ENCODE results near the gene LMBRD1. TPM values are rescaled to one million over a fixed set of nuclear protein-coding genes. Genes with fewer than 3 reads are reported as not detected.

The LMBRD1 gene
- total RNA-seq, 4 donors from 2014 or later, result 24.4 to 32.9 (median 28.9) TPM

- ATAC-seq (no peak), DNase-seq (no peak)
- in situ Hi-C loops (cut with MboI; ENCODE audit: low sequenced_read_pairs in 4 of 4) (no loop called here), intact Hi-C loops (cut with DNase I; ENCODE audit: low total_unique reads) (no loop called here)
- TF ChIP-seq, protein P1, sequence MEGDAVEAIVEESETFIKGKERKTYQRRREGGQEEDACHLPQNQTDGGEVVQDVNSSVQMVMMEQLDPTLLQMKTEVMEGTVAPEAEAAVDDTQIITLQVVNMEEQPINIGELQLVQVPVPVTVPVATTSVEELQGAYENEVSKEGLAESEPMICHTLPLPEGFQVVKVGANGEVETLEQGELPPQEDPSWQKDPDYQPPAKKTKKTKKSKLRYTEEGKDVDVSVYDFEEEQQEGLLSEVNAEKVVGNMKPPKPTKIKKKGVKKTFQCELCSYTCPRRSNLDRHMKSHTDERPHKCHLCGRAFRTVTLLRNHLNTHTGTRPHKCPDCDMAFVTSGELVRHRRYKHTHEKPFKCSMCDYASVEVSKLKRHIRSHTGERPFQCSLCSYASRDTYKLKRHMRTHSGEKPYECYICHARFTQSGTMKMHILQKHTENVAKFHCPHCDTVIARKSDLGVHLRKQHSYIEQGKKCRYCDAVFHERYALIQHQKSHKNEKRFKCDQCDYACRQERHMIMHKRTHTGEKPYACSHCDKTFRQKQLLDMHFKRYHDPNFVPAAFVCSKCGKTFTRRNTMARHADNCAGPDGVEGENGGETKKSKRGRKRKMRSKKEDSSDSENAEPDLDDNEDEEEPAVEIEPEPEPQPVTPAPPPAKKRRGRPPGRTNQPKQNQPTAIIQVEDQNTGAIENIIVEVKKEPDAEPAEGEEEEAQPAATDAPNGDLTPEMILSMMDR (IDR thresholded peaks at IDR 0.05 in 4 of 5, conservative IDR thresholded peaks at IDR 0.05 in 1 of 5), result no peak
- TF ChIP-seq POLR2A (IDR thresholded peaks at IDR 0.05), result no peak
- no peak overlapping the region for H3K4me3 ChIP-seq
- no peaks in the 10 kb centered on the region for H3K4me1 ChIP-seq
- H3K27ac ChIP-seq, result no peak overlapping the region
- H3K27me3 ChIP-seq, result no peaks in the 10 kb centered on the region
- H3K9me3 ChIP-seq, result no peaks in the 10 kb centered on the region
- no peaks in the 10 kb centered on the region for H3K36me3 ChIP-seq
These were observed 132.3 kb downstream of the LMBRD1 start for GRCh38 chr6:69664551-69664950.

DNA sequence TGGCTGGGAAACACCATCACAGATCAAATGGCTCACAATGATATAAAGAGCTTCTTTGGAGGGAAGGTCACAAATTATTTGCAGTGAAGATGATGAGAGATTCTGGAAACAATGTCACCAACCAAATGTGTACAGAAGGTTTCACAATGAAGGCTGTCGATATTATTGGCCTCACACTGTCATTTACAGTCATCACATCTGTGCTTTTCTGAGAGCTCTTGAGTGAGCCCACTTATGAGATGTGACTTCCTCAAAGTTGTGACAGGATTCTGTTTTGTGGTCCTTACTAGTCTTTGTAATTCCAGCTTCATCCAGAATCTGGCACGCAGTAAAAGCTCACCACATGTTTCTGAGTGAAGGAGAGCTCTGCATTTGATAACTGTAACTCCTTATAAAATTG lies 133.6 kb downstream of the LMBRD1 start:
- no peaks in the 10 kb centered on the region for H3K27me3 ChIP-seq
- no peaks in the 10 kb centered on the region for H3K4me1 ChIP-seq
- in situ Hi-C loops (cut with MboI; ENCODE audit: low sequenced_read_pairs in 4 of 4) (no loop called here), intact Hi-C loops (cut with DNase I; ENCODE audit: low total_unique reads) (no loop called here)
- H3K4me3 ChIP-seq, result no peak overlapping the region
- TF ChIP-seq POLR2A (IDR thresholded peaks at IDR 0.05), result no peak
- TF ChIP-seq, protein P1 (IDR thresholded peaks at IDR 0.05 in 4 of 5, conservative IDR thresholded peaks at IDR 0.05 in 1 of 5), result no peak
- DNase-seq, result no peak
- no peak overlapping the region for H3K27ac ChIP-seq
- no peaks in the 10 kb centered on the region for H3K9me3 ChIP-seq
- no peak for ATAC-seq
- H3K36me3 ChIP-seq, result no peaks in the 10 kb centered on the region

GRCh38 chr6:69650703-69651102 lies 146.1 kb downstream of the LMBRD1 start:
- no peaks in the 10 kb centered on the region for H3K9me3 ChIP-seq
- ATAC-seq, result no peak
- in situ Hi-C loops (cut with MboI; ENCODE audit: low sequenced_read_pairs in 4 of 4) (no loop called here), intact Hi-C loops (cut with DNase I; ENCODE audit: low total_unique reads) (no loop called here)
- TF ChIP-seq, protein P1 (IDR thresholded peaks at IDR 0.05 in 4 of 5, conservative IDR thresholded peaks at IDR 0.05 in 1 of 5), result no peak
- no peak for TF ChIP-seq POLR2A (IDR thresholded peaks at IDR 0.05)
- H3K4me1 ChIP-seq, result no peaks in the 10 kb centered on the region
- H3K27me3 ChIP-seq, result no peaks in the 10 kb centered on the region
- no peak overlapping the region for H3K4me3 ChIP-seq
- DNase-seq, result no peak
- no peak overlapping the region for H3K27ac ChIP-seq
- H3K36me3 ChIP-seq, result no peaks in the 10 kb centered on the region

- Histone ChIP-seq H3K4me1 (no peaks in the 10 kb centered on the region), H3K4me3 (no peak overlapping the region), H3K36me3 (no peaks in the 10 kb centered on the region), H3K27ac (no peak overlapping the region), H3K27me3 (no peaks in the 10 kb centered on the region), H3K9me3 (no peaks in the 10 kb centered on the region)
- TF ChIP-seq POLR2A (IDR thresholded peaks at IDR 0.05), result no peak
- TF ChIP-seq, protein P1 (IDR thresholded peaks at IDR 0.05 in 4 of 5, conservative IDR thresholded peaks at IDR 0.05 in 1 of 5), result no peak
- in situ Hi-C loops (cut with MboI; ENCODE audit: low sequenced_read_pairs in 4 of 4) (no loop called here), intact Hi-C loops (cut with DNase I; ENCODE audit: low total_unique reads) (no loop called here)
- DNase-seq, result no peak
- no peak for ATAC-seq
These were observed 149.1 kb downstream of the LMBRD1 start for GRCh38 chr6:69647726-69648125.

GRCh38 chr6:69643688-69644087 lies 153.1 kb downstream of the LMBRD1 start:
- intact Hi-C loops (cut with DNase I; ENCODE audit: low total_unique reads), result no loop called here
- H3K4me3 ChIP-seq, result no peak overlapping the region

More at GRCh38 chr6:69643688-69644087, 153.1 kb downstream of the LMBRD1 start:
- Histone ChIP-seq H3K9me3 (no peaks in the 10 kb centered on the region), H3K4me1 (no peaks in the 10 kb centered on the region), H3K27me3 (no peaks in the 10 kb centered on the region), H3K36me3 (no peaks in the 10 kb centered on the region), H3K27ac (no peak overlapping the region)
- DNase-seq (no peak), ATAC-seq (no peak)
- no peak for TF ChIP-seq POLR2A (IDR thresholded peaks at IDR 0.05)
- TF ChIP-seq, protein P1 (IDR thresholded peaks at IDR 0.05 in 4 of 5, conservative IDR thresholded peaks at IDR 0.05 in 1 of 5), result no peak
- in situ Hi-C loops (cut with MboI; ENCODE audit: low sequenced_read_pairs in 4 of 4), result no loop called here
